WTC11 (cell line): ENCODE results near the gene KCNB1.

ENCODE experiments used
- NFE2L1 ChIP-seq: sonication (generic); formaldehyde crosslinking; IDR thresholded peaks from 2 replicates; pipeline ENCODE4 v1.8.1; 2023; ENCODE audit warnings: missing genetic modification reagents
- TF ChIP-seq, protein P1 (sequence below): fragments of 200-600 bp; IDR thresholded peaks from 2 replicates; pipeline ENCODE4 v1.8.0; 2022; ENCODE audit warnings: antibody characterized with exemption

DNA sequence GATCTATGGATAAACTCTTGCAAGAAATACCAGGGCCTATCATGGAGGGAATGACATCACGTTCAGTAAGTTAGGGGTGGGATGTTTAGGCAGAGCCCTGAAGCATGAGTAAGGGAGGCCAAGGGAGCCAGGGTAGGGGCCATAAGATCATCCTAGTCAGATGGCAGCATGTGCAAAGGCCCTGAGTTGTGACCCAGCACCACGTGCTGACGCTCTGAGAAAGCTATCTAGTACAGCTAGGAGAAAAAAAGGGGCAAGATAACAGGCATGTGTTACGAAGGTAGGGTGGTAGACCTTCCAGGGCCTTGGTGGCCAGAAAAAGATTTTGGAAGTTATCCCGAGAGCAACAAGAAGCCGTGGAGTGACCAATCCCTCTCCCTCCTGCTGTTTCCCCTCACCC lies 22.3 kb downstream of the KCNB1 start:
- TF ChIP-seq, protein P1, sequence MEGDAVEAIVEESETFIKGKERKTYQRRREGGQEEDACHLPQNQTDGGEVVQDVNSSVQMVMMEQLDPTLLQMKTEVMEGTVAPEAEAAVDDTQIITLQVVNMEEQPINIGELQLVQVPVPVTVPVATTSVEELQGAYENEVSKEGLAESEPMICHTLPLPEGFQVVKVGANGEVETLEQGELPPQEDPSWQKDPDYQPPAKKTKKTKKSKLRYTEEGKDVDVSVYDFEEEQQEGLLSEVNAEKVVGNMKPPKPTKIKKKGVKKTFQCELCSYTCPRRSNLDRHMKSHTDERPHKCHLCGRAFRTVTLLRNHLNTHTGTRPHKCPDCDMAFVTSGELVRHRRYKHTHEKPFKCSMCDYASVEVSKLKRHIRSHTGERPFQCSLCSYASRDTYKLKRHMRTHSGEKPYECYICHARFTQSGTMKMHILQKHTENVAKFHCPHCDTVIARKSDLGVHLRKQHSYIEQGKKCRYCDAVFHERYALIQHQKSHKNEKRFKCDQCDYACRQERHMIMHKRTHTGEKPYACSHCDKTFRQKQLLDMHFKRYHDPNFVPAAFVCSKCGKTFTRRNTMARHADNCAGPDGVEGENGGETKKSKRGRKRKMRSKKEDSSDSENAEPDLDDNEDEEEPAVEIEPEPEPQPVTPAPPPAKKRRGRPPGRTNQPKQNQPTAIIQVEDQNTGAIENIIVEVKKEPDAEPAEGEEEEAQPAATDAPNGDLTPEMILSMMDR: no peak
- TF ChIP-seq NFE2L1 (CRISPR knock-in tag): no peak
